NCI-H2227 treated with DMSO at 0.1 percent for 48 hours (cell line): ENCODE measurements around the gene PTPRQ.

Experiments used
- DNase-seq: peaks from one replicate; lab custom pipeline; 2025; lab: John Stamatoyannopoulos, UW

Gene PTPRQ

DNA sequence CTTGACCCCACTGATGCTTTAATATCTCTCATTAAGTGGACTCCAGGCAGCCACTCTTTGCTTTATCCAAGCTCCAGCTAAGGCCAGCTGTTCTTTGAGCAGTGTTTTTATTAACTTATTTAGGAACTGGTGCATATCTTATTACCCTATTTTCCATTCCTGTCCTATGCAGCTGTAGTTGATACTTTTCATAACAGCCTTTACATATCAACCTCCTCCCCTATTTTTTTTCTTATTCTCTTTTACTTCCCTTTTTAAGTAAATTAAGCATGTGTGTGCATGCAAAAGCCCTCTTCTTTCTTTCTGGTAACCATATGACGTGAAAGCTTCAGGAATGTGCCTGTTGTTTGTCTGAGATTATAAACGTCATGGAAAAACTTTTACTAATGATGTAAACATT lies 121.2 kb downstream of the PTPRQ start:
- no peak for DNase-seq

DNA sequence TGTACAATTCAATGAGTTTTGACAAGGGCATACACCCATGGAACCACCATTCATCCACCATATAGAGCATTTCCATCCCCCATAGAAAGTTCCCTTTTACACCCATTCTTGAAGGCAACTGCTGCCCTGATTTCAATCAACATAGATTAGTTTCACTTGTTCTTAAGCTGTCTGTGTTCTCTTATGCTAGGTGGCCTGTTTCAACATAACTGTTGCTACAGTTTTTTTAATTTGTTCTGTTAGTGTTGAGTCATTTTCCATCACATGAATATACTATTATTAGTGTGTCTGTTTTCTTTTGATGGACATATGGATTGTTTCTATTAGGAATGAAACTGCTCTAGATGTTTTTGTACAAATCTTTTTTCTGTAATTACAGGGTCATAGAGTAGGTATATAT lies 123.4 kb downstream of the PTPRQ start:
- no peak for DNase-seq

DNA sequence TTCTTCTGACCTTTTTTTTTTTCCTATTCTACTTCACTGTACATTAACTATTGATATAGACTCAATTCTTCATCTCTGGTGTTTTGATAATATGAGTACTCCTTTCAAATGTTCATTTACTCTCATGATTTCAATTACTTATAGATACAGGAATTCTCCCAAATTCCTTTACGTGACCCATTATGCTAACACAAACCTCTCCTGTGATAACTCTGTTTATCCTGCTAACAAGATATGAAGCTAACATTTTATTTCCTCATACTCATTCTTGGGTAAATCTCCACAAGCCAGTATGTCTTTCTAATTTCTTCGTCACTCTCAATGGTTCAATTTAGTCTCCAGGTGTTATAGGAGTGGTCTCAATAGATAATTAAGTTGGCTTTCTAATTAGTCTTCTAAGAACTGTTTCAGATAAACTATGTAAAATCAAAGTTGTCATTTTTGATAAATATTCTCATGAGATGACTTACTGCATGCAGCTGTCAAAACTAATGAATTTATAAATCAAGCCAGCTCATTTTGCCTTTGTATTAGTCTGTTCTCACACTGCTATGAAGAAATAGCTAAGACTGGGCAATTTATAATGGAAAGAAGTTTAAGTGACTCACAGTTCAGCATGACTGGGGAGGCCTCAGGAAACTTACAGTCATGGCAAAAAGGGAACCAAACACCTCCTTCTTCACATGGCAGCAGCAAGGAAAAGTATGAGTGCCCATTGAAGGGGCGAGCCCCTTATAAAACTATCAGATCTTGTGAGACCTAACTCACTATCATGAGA lies 132.8 kb downstream of the PTPRQ start:
- DNase-seq = no peak

DNA sequence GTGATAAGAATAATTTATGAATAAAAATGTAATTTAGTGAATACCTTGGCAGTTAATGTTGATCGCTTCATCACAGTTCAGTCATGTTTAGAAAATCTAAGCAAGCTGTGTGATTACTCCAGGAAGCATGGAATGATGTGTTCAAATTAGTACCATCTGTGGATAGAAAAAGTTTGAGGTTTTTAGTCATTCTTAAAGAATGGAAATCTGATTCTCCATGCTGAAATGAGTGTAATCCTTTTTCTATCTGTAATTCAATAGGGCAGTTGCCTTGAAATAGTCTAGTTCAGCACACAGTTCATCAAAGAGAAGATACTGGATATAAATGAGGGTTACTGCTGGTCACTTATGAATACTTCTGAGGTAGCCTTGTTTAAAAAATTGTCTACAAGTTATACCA lies 136.2 kb downstream of the PTPRQ start:
- DNase-seq = no peak

DNA sequence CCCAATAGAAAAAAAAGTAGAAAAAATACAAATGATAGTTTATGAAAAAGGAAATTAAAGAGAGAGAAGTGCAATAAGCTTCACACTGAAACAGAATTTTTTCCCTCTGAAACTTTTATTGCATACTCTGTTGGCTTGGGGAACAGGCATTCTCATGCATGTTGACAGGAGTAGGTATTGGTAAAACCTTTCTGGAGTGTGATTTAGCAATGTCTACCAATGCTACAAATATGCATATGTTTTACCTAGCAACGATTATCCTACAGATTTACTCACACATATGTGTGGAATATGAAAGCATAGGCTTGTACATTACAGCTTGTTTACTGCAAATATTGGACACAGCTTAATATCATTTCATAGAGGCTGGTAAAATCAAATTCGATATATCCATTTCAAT lies 137.7 kb downstream of the PTPRQ start:
- no peak for DNase-seq

DNA sequence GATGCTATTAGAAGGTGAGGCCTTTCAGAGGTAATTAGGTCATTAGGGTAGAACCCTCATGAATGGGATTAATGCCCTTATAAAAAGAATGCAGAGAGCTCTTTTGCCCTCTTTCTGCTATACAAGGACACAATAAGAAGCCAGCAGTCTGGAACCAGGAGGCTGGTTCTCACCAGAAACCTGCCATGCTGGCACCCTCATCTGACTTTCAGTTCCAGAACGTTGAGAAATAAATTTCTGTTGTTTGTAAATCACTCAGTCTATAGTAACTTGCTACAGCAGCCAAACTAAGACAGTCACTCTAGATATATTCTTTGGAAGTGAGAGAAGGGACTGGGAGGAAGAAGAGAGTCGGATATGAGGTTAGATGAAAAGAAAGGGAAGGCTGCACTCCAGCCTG lies 138.4 kb downstream of the PTPRQ start:
- DNase-seq = no peak

DNA sequence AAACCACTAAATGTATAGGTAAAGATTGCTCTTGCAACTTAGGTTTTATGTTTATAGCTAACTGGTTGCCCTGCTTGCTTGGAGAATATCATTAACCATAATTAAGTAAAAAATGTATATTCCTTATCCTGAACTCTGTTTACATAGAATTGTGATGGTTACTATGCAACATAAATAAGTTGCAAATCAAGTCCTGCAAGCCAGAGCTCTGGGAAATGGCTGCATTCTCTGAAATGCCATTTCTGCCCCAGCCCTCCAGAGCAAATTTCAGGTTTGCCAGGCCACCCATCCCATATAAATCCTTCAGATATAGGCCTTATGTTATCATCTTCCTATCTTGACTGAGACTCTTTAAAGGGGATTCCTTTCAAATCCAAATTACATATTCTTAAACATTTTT lies 145.0 kb downstream of the PTPRQ start:
- DNase-seq = no peak

DNA sequence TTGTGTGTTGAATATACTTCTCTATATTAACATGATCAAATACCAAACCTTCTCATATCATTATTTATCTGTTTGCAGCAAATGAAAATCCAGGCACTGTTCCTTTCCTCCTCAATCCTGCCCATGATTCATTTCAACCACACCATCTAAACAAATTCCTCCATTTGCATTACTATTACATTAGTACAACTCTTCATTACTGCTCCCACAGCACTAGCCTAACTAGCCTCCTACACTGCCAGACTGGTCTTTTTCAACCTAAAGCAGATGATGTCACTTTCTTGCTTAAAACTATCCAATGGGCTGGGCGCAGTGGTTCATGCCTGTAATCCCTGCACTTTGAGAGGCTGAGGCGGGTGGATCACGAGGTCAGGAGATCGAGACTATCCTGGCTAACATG lies 146.1 kb downstream of the PTPRQ start:
- DNase-seq = no peak

DNA sequence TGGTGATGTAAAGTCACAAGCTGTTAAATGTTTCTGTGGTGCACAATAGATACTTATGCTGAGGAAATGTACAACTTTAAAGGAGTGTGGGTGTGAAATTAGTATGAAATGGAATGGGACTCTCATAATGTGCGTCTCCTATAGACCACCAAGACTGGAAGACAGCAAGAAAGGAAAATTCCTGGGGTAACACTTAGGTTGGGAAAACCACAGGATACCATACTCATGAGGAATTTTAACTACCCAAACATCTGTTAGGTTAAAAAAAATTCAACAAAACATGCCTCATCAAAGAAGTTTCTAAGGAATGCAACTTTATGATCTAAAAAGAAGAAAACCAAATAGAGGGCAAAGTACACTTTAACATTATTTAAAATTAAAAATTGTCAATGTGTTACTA lies 149.7 kb downstream of the PTPRQ start:
- no peak for DNase-seq

DNA sequence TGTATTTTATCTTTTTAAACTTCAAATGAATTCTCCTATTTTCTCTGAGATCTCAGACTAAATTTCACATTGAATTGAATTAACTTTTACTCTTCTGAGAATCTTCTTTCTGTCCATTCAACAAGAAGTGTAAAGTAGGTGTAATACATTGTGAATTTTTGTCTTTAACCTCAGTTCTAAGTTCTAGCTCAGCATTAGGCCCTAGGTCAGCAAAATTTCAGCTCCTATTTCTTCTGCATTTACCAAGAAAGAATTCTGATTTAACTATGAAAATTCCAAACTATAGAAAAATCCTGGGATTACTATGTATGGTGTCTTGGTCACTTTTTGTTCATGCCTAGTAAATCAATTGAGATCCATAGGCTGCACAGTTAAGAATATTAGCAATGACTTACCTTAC lies 152.5 kb downstream of the PTPRQ start:
- no peak for DNase-seq

DNA sequence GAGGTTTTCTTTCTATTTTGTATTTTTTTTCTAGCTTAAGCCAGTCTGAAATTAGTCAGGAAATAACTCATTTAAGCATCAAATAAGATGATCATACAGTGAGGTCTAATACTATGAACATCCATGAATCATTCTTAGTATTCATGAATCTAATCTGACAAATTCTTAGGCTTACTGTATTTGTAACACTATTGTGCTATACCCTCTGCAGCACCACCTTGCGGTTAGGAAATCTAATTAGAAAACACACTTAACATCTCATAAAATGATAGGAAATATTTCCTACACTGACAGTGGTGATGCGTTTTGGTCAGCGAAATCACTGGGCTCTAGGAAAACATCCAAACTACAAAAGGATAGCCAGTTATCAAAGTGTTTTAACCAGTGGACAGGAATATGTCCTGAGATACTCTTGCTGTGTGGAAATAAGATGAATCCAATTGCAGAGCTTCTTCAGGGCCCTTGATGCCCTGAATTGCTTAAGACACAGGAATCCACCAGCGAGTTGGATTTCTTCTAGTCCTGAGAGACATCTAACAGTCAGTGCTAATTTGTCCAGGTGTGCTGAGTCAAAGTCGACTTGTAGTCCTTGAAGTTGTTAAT lies 154.1 kb downstream of the PTPRQ start:
- DNase-seq = peak; percentile 21

DNA sequence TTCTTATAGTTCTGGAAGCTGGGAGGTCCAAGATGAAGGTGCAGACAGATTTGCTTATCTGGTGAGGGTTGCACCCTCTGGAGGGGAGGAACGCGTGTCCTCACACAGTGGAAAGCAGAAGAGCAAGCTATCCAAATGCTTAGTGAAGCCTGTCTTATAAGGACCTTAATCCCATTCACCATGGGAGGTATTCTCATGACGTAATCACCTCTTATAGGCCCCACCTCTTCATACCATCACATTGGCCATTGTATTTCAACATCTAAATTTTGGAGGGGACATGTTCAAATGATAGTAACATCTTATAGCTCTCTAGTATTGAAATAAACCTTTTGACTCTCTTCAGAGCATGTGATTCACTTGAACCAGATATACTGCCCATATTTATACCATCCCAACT lies 158.4 kb downstream of the PTPRQ start:
- no peak for DNase-seq

DNA sequence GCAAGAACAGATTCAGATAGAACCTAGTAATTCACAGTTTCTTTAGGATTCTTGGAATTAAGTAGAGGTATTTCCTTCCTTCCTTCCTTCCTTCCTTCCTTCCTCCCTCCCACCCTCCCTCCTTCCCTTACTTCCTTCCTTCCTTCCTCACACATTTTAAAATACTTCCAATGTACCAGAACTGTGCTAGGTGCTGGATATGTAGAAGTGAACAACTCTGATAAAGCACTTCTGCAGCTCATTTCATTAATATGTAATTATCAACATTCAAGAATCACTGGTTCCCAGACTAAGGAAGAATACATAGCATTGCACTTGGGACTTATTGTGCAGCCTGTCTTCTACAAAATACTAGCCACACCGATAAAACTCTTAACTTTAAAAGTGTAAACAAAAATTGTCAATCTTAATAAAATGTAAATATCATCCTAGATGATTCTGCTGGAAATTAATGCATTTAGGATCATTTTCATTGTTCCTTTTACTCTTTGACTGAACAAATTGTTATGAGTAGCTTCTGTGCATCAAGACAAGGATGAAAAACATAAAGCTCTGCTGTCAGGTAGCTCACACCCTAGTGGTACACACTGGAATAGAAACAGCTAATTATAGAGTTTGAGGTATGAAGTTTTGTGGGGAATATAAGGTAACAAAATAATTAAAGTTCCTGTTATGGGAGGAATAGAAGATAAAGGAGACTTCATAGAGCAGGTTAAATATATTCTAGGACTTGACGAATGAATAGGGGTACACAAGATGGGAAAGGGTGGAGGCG lies 163.5 kb downstream of the PTPRQ start:
- no peak for DNase-seq

DNA sequence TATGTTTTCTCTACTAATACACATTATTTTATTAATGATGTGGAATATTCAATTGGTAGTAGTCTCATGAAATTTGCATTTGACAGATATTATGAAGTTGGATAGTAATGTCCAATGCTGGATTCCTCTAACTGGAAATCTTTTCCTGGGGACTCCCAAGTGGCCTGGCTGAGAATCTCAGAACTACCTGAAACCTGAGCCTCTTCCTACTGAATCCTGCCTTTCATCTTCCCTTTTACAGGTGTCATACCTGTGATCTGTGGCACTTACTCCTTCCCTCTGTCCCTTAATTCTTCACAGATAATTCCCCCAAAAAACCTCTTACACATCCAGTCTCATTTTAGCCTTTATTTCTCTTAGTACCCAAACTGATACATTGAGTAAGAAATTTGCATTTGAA lies 173.7 kb downstream of the PTPRQ start:
- DNase-seq = no peak

DNA sequence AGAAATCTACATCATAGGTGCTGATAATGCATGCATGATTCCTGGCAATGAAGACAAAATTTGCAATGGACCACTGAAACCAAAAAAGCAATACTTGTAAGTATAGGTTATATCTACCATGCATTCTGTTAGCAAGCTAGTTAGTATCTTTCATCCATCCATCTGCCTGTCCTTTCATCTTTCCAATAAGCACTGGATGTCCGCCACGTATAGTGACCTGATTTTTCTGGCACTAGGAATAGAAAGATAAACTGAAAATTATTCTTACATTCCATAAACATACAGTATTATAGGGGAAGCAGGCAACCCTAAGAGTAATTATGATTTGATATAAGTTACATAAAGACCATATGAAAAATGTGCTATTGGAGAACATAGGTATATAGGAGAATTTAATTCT lies 176.2 kb downstream of the PTPRQ start:
- no peak for DNase-seq

DNA sequence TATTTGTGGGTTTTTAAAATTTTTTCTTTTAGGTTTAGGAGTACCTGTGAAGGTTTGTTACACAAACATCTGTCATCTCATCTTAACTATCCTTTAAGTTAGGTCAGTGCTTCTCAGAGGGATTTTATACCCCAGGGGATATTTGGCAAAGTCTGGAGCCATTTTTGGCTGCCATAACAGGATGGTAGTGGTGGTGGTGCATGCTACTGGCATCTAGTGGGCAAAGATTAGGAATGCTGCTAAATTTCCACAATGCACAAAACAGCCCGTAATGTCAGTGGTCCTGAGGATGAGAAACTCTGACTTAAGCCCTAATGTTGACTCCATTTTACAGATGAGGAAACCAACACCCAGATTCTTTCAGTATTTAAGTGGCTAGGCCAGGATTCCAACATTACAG lies 178.2 kb downstream of the PTPRQ start:
- DNase-seq = no peak

DNA sequence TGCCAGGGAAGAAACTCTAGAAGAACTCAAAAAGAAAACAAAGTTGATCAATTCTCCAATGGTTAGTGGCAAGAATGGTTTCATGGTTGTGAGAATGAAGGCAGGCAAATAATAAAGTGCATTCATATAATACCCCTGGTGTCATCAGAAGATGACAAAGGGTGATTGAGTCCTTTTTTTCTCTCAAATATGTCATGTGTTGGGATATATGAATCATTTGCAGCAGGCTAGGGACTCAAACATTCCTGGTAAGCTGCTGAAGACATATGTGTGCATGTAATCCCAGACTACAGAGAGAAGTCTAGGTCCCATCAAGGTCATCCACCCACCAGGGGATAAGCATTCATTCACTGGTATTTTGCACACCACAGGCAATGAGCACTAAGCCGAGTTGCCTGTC lies 181.0 kb downstream of the PTPRQ start:
- DNase-seq = no peak

DNA sequence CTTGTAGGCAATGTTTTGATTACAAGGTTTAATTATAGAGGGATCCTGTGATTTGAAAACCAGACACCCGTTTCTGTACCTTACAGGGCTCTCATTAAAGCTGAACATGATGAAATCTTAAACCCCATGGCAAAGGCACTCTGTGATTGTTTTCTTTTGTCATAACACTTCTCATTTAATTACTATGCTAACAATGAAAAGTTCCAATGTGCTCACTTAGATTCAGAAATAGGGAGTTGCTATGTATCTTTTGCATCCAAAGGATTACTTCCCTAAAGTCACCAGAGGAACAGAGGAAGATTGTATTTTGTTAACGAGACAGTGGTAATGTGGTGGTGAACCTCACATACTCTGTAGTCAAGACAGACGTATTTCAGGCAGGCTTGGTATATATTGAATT lies 181.9 kb downstream of the PTPRQ start:
- DNase-seq = no peak

DNA sequence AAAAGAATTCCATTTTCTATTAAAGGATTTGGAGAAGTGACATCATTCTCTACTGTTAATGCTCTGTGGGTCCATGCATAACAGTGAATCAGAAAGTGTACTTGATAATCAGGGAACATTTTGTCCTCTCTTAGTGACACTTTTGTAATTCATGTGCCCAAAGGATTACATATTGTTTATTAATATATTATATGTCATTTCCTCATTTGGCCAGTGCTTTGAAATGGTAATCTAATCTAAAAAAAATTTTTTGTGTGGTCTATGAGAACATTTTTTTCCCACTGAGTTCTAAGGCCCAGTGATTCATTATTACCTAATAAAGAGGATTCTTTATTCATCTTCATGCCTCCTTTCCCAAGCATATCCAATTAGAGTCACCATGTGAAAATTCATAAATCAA lies 183.7 kb downstream of the PTPRQ start:
- no peak for DNase-seq

DNA sequence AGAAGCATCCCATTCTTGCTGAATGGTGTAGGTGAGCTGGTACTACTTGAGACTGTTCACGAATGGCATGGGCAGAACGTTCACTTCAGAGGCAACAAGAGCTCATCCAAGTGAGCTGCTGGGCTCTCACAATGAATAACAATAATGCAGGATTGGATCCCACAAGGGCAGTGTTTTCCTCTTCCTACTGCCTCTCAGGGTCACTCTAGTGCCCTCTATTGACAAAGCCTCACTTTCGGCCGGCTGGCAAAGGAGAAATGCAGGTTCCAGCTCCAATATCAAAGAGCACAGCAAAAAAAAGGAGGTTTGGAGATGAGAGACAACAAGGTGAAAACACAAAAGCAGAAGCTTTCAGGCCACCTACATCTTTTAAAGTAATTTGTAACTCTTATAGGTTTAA lies 188.8 kb downstream of the PTPRQ start:
- no peak for DNase-seq

DNA sequence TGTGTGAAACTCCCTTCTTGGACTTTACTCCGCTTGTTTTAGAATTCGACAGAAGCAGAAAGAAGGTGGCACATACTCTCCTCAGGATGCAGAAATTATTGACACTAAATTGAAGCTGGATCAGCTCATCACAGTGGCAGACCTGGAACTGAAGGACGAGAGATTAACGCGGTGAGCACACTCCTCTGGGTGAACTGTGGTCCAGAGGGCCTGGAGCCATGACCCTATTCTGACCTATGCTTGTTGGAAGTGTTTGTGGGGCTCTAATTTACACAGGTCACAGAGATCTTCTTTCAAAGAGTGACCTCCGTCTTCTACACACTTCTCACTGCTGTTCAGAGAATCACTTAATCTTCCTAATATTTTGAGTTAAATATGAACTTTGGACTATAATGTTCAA lies 190.9 kb downstream of the PTPRQ start:
- no peak for DNase-seq

DNA sequence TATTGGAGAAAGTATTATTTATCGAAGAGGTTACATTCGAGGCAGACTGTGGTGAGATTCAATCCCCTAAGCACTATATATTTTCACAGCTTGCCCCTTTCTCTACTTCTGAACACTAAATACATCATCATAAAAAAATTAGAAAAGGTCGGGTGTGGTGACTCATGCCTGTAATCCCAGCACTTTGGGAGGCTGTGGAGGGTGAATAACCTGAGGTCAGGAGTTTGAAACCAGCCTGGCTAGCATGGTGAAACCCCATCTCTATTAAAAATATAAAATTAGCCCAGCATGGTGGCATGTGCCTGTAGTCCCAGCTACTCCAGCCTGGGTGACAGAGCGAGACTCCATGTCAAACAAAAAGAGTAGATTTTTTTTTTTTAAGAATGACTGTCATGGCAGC lies 192.8 kb downstream of the PTPRQ start:
- no peak for DNase-seq

DNA sequence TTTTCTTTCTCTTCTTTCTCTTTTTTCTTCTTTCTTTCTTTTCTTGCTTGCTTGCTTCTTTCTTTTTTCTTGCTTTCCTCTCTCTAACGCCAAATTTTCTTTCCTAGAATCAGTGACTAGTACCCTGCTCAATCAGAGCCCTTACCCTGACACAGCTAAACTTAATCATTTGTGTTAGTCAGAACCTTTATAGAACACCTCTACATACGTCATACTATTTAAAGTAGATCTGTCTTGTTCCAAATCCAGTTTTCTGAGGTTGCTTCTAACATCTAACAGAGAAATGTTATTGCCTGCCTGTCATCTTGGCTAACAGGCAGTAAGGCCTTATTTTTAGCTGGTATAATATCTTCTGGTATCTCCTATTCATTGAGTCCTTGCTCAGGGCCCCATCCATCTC lies 197.9 kb downstream of the PTPRQ start:
- no peak for DNase-seq
